Astrocyte of the hippocampus (primary cell): ENCODE results near the gene UAP1L1.
"Not testable (repeated sequence)": the region's sequence is repeated elsewhere in the genome, so short reads cannot be mapped to it uniquely, and the experiment has no call there.

ENCODE experiments used
- DNase-seq: peaks from one replicate; pipeline ENCODE4 v3.0.0; 2011; ENCODE audit warnings: low read depth, low spot score

UAP1L1 gene

GRCh38 chr9:137114613-137115393 lies 37.5 kb downstream of the UAP1L1 start, which contains the start of gene DPP7:
Gene DPP7, minus strand, starts transcription at chr9:137114733. Its CDS starts 20 bp downstream, at chr9:137114713.
- DNase-seq = peak; percentile 69

GRCh38 chr9:137115394-137116026 lies 38.2 kb downstream of the UAP1L1 start:
- no peak for DNase-seq

- peak; percentile 24 for DNase-seq
Observed at GRCh38 chr9:137116027-137116507, 38.8 kb downstream of the UAP1L1 start.

GRCh38 chr9:137116728-137117127 lies 39.4 kb downstream of the UAP1L1 start:
- DNase-seq = no peak

- no peak for DNase-seq
Observed at GRCh38 chr9:137117269-137117731, 40.0 kb downstream of the UAP1L1 start.

- DNase-seq = not testable (repeated sequence)
Observed at GRCh38 chr9:137118092-137118603, 40.8 kb downstream of the UAP1L1 start.

GRCh38 chr9:137121927-137122795 lies 44.8 kb downstream of the UAP1L1 start:
- not testable (repeated sequence) for DNase-seq

GRCh38 chr9:137122796-137123467 lies 45.6 kb downstream of the UAP1L1 start:
- DNase-seq = not testable (repeated sequence)

GRCh38 chr9:137123468-137123837 lies 46.1 kb downstream of the UAP1L1 start:
- no peak for DNase-seq

GRCh38 chr9:137123952-137124462 lies 46.7 kb downstream of the UAP1L1 start:
- DNase-seq = not testable (repeated sequence)

GRCh38 chr9:137126786-137127185 lies 49.5 kb downstream of the UAP1L1 start:
- DNase-seq = no peak

GRCh38 chr9:137127301-137128157 lies 50.2 kb downstream of the UAP1L1 start:
- no peak for DNase-seq

GRCh38 chr9:137128158-137128861 lies 51.0 kb downstream of the UAP1L1 start:
- no peak for DNase-seq

- peak; percentile 33 for DNase-seq
Observed at GRCh38 chr9:137128862-137129455, 51.6 kb downstream of the UAP1L1 start.

GRCh38 chr9:137129456-137130175 lies 52.3 kb downstream of the UAP1L1 start:
- DNase-seq = peak; percentile 97

GRCh38 chr9:137130176-137130755 lies 52.9 kb downstream of the UAP1L1 start:
- no peak for DNase-seq
